Loucy (cell line): ENCODE measurements around the gene CHN2.

Experiments used
- EZH2phosphoT487 ChIP-seq: fragments of 200-600 bp; IDR thresholded peaks from 2 replicates; pipeline ENCODE4 v1.6.1; 2018; ENCODE audit warnings: antibody characterized with exemption, mild to moderate bottlenecking, moderate library complexity, borderline replicate concordance
- TF ChIP-seq, protein P1 (sequence below): fragments of 200-600 bp; sonication (generic); conservative IDR thresholded peaks from 2 replicates; pipeline ENCODE4 v1.5.1; 2014; ENCODE audit warnings: mild to moderate bottlenecking, antibody characterized with exemption, low read length

DNA sequence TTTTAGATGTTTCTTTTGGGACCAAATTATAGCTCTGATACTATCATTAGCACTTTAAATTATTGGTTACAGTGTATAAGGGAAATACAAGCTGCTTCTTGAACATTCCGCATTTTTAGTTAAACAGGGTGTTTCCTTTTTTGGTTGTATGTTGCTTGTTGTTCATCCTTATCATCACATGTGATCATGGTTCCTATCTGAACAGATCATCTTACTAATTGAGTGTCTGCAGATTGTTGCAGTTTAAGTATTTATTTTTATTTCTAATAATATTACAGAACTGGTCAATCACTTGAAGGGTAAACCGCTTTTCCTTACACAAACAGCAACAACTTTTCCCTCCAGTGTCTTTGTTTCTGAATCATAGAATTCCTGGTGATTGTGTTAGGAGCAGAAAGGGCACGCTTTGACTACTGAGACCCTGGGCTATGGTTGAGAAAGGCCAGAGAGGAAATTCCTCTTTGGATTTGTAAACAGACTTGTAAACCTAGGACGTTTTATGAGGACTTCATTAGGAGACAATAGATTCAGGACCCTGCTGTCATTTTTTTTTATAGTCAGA is 37.2 kb downstream of the CHN2 start:
- TF ChIP-seq, protein P1, sequence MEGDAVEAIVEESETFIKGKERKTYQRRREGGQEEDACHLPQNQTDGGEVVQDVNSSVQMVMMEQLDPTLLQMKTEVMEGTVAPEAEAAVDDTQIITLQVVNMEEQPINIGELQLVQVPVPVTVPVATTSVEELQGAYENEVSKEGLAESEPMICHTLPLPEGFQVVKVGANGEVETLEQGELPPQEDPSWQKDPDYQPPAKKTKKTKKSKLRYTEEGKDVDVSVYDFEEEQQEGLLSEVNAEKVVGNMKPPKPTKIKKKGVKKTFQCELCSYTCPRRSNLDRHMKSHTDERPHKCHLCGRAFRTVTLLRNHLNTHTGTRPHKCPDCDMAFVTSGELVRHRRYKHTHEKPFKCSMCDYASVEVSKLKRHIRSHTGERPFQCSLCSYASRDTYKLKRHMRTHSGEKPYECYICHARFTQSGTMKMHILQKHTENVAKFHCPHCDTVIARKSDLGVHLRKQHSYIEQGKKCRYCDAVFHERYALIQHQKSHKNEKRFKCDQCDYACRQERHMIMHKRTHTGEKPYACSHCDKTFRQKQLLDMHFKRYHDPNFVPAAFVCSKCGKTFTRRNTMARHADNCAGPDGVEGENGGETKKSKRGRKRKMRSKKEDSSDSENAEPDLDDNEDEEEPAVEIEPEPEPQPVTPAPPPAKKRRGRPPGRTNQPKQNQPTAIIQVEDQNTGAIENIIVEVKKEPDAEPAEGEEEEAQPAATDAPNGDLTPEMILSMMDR: no peak
- TF ChIP-seq EZH2phosphoT487: no peak
